Muscle of back (tissue), 11 donors: ENCODE results near the gene RFX5. TPM values are rescaled to one million over a fixed set of nuclear protein-coding genes. Genes with fewer than 3 reads are reported as not detected.
"Not testable (repeated sequence)": the region's sequence is repeated elsewhere in the genome, so short reads cannot be mapped to it uniquely, and the experiment has no call there.

Experiments
- DNase-seq, 3 donors: peaks; one replicate each; pipeline versions ENCODE4 v3.0.0 to v3.0.0-alpha.2; 2013
- polyA plus RNA-seq, 10 donors: library from polyadenylated mRNA; unstranded; fragments of 120-200 nt; gene quantifications; one replicate each; pipeline ENCODE4 v1.2.1, GENCODE V29; 2013; ENCODE audit not compliant: insufficient read length in 10 of 10

RFX5 gene
- polyA plus RNA-seq, 10 donors, result 18.7 to 28.0 (median 24.6) TPM

DNA sequence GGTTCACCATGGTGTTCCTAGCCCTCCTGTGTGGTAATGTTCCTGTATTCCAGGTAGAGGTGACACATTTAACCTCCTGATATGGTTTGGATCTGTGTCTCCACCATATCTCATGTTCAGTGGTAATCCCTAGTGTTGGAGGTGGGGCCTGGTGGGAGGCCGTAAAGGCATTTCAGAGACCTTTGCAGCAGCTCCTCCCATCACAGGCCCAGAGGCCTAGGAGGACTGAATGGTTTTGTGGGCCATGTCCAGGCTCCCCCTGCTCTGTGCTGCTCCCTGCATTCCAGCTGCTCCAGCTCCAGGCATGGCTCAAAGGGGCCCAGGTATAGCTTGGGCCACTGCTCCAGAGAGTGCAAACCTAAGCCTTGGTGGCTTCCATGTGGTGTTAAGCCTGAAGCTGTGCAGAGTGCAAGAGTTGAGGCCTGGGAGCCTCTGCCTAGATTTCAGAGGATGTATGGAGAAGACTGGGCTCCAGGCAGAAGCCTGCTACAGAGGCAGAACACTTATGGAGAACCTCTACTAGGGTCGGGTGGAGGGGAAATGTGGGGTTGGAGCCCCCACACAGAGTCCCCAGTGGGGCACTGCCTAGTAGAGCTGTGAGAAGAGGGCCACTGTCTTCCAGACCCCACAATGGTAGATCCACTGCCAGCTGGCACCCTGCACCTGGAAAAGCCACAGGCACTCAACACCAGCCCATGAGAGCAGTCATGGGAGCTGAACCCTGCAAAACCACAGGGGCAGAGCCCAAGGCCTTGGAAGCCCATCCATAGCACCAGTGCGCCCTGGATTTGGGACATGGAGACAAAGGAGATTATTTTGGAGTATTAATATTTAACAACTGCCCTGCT, 15.5 kb upstream of the RFX5 start:
- DNase-seq, result no peak

DNA sequence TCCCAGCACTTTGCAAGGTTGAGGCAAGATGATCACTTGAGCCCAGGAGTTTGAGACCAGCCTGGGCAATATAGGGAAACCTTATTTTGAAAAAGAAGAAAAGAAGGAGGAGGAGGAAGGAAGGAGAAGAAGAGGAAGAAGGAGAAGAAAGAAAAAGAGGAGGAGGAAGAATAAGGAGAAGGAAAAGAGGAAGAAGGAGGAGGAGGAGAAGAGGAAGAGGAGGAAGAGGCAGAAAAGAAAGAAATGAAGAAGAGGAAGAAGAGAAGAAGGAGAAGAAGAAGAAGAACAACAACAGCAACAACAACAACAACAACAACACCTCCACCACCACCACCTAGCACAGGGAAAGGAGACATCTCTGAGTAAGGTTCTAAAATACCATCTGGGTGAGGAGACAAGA, 14.8 kb upstream of the RFX5 start:
- no peak for DNase-seq

DNA sequence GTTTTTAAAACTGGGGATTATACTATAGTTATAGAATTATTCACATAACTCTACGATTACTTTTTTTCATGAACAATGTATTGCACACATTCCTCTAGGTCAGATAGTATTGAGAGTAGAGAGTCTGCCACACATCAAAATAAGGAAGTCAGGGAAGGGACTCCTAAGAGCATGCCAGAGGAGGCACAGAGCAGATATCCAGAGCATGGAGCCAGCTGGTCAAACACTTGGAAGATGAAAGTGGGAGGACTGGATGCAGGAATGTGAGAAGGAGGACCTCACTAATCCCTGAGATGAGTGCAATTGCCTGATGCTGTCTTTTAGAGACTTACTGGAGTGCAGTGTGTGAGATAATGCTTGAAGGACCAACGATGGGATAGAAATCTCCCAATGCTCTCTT, 9.6 kb upstream of the RFX5 start:
- no peak for DNase-seq

DNA sequence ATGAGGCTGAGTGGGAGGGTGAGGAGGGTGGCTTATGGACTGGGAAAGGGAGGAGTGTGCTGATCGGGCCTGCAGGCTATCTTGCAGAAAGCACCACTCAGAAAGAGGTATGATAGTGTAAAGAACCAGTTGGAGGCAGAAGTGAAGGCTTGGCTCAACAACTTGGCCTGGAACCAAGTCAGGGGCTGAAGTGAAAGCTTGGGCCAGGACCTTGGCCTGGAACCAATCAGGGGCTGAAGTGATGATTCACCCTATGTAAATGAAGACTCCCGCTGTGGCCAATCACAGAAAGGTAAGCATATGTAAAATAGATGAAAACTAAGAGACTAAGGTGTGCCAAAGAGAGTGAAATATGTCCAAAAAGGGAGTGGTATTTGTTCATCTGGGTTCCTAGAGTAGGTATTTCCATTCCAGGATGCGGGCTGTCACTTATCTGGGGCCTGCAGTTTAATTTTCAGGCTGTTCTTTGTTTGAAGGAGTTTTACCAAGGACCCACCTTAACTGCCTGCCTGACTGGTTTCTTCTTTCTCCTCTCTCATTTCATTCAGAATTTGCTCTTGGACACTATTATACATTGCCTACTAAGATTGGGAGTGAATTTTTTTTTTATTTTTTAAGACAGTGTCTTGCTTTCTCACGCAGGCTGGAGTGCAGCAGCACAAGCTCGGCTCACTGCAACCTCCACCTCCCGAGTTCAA, 5.1 kb upstream of the RFX5 start:
- no peak for DNase-seq

DNA sequence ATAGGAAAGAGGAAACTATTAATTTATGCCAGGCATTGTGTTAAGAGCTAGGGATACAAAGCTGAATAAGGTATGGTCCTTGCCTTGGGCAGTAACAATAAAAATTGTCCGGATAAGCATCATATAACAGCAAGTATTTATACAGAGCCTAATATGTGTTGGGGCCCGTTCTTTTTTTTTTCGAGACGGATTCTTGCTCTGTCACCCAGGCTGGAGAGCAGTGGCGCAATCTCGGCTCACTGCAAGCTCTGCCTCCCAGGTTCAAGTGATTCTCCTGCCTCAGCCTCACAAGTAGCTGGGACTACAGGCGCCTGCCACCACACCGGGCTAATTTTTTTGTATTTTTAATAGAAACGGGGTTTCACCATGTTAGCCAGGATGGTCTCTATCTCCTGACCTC, 3.3 kb upstream of the RFX5 start:
- not testable (repeated sequence) for DNase-seq

DNA sequence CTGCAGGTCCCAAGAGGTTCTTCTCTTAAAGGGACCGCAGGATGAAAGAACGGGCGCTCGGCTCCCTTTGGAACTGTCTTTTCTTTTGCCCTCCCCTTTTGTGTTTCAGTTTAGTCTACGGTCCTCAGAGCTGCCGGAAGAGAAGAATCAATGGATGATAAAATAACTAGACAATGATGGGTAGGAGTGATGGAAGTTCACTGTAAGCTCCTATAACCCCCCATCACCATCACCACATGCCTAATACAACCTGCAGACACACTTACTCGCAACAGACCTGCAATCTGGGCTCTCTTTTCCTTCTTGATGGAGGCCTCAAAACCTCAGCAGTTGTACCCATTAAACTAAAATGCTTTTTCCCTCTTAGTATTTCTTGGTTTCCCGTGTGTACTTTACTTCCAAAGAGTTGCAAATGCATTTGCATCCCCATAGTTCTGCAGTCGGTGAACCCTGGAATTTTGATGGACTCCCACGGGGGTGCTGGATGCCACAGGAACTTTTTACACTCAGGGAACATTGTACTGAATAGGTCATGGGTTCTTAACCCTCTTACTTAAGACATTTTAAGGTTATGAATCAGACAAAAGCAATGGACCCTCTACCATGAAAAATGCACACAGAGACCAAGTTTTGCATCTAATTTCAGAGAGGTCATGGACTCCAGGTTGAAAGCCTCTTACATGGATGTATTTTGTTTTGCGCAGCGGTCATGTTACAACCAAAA, 633 bp upstream of the RFX5 start:
- no peak for DNase-seq

DNA sequence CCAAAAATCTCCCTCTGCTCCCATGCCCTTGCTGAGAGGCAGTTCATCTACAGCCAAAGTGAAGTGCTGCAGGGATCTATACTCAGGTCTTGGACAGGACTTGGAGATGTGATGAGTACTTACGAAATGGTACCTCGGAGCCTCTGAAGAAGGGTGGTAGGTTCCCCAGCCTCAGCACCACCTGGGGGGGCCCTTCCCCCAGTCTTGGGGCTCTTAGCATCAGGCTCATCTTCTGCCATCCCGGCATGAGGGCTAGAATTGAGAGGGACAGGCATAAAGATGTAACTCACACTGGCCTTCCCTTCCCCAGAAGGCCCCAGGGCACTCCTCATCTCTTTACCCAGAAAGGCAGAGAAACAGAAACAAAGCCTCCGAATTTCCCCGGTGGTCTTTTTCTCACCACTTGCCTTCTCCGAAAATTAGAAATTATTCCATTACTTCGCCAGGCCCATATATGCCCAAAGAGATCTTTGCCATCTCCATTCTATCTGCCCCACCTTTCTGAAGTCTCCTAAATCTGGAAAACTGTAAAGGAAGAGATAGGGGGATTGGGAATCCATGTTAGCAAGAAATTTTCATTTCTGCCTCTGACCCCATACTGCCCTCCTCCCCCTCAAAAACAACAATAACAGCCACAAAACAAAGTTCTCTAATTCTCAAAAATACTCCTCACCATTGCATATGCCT, 827 bp downstream of the RFX5 start:
- DNase-seq, result peak in 2 of 3 donors; percentile 25 to 45

DNA sequence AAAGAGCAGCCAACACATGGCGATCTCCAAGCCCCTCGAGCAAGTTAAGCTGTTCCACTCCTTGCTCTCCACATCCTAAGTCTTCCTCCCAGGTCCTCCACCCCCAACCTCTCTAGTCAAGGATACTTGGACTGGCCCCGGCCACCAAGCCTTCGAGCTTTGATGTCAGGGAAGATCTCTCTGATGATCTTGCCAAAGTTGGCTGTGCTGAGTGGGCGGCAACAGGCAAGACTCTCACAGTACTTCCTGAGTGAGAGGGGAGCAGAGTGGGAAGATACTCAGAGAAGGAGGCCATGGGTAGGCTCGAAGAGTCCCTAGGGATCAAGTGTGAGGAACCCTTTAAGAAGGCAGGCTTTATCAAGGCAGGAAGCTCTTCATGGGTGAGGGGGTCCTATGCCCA, 2.8 kb downstream of the RFX5 start:
- DNase-seq, result no peak

DNA sequence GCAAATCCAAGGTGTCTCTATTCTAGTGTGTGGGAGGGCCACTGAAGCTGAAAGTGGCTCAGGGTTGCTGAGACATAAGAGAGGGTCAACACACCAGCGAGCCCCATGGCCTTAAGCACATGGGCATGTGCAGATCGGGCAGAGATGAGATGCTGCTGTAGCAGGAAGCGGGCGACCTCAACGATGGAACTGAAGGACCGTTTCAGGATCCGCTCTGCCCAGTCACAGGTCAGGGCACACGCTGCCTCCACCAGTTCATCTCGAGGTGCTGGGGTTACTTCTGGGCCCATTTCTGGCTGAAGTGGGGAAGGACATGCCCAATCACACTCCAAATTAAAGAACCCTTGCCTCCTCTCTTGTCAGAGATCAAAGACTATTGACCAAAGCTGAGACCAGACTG, 3.5 kb downstream of the RFX5 start:
- DNase-seq, result no peak

DNA sequence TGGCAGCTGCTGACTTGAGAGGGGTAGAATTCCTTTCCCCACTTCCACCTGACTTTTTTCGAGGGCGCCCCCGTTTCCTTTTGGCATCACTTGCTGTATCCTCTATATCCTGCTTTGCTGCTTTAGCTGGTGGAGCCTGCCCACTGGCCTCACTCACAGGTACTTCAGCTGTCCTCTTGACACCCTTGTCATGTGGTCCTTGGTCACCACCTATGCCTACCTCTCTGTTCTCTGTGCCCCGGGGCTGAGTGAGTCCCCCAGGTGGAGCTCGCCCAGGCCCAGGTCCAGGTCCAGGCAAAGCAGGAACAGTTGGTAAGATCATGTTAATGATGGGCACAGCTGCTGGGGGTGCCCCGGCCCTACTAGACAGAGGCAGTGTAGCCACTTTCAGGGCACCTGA, 4.5 kb downstream of the RFX5 start:
- no peak for DNase-seq

DNA sequence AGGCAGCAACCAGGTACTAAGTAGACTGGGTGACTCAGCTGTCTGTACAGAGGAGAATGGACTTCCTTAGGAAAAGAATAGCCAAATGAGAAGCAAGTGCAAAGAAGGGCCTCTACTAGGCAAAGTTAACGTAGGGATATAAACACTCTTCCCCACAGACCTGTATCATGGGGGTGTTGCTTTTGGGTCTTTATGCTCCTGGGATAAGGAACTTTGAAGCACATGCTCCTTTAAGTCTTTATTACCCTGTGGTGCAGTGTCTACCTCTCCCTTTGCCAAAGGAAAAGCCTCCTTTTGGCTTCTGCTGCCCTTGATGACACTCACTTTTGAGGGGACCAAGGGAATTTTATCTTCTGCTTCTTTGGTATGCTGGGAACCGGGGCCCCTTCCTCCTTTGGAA, 5.0 kb downstream of the RFX5 start:
- DNase-seq, result no peak

DNA sequence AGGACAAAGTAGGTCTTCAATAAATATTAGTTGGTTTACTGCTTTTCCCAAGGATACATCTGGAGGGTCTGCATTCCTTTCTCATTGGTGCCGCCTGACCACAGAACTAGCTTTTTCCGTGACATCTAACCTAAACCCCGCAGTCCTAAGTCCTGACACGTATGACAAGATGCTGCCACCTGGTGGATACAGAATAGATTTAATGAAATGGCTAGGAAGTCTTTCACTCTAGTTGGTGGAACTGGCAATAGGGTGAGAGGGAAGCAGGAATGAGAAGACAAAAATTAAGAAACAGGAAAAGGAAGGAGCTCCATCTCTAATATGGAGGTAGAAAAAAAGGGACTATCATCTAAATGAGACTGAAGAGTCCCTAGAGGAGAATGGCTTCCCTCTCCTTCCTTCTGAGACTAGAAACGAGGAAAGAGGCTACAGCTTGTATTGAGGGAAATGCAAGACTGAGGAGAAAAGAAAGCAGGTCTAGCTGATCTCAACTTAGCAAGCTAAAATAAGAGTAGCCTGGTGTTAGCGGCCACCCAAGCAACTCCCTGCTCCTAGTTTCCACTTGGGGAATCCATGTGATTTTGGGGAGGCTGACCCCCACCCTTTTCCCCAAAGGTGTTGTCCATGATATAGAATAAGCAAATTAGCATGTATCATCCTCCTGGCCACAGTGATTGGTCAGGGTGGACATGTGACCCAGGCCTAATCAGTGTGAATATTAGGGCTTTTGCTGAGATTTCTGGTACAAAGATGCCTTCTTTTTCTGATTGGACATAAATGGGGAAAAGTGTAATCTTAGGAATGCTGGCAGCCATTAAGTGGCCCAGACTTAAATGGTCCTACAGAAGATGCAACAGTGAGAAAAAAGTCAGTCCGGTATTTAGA, 5.9 kb downstream of the RFX5 start:
- peak; percentile 76 to 89 (median 78) for DNase-seq

DNA sequence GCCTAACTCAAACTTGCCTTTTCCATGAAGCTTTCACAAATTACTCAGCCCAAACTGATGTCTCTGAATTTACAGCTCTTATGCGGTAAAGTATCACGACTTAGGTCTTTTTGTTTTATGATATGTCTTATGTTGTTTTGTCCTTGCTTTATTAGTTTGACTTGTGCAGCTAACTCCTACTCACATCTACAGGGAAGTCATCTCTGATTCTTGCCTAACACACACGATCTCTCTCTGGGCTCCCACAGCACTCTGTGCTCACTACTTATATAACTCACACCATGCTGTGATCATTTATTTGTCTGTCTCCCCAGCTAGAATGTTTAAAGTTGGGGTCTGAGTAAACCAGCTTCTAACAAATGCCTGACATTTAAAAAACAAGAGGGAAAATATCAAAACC, 10.5 kb downstream of the RFX5 start:
- DNase-seq, result no peak

DNA sequence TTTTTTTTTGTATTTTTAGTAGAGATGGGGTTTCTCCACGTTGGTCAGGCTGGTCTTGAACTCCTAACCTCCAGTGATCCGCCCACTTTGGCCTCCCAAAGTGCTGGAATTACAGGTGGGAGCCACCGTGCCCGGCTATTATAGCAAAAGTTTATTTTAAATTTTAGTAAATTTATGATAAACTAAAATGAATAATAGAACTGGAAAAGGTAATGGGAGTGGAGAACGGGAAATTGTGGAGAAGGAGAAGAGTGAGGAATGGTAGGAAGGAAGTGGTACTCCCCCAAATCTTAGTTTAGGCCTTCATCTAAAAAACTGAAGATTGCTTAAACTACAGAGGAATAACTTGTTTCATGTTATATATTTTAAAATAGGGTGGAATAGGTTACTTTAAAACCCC, 12.2 kb downstream of the RFX5 start:
- DNase-seq, result no peak

DNA sequence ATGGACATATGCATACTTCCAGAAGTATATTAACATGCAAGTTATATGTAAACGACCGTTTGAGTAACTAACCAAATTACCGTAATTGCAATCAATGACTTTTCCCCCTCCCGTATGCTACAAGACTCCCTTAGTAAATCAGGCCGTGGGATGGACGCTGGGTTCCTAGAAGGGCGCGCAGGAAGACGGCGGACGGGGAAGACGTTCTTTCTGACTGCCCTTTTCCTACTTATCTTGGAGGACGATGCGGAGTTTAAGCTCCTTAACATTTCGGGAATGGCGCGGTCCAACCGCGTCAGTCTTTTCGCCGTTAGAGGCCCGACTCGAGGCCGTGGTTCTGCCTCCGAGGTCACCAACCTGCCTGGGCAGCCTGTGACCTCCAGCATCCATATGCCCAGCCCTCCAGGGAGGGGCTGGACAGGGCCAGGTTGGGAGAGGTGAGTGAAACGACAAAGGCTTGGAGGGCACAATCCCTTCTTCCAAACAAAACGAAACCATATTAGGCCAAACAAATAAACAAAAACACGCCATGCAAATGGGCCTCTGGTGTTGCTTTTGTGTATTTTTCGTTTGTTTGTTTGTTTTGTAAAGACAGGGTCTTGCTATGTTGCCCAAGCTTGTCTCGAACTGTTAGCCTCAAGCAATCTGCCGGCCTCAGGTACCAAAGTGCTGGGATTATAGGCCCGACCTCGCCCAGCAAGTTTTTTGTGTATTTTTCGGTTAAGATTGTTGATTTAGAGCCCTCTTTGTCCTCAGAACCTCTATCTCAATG, 19.0 kb downstream of the RFX5 start:
- DNase-seq, result no peak

DNA sequence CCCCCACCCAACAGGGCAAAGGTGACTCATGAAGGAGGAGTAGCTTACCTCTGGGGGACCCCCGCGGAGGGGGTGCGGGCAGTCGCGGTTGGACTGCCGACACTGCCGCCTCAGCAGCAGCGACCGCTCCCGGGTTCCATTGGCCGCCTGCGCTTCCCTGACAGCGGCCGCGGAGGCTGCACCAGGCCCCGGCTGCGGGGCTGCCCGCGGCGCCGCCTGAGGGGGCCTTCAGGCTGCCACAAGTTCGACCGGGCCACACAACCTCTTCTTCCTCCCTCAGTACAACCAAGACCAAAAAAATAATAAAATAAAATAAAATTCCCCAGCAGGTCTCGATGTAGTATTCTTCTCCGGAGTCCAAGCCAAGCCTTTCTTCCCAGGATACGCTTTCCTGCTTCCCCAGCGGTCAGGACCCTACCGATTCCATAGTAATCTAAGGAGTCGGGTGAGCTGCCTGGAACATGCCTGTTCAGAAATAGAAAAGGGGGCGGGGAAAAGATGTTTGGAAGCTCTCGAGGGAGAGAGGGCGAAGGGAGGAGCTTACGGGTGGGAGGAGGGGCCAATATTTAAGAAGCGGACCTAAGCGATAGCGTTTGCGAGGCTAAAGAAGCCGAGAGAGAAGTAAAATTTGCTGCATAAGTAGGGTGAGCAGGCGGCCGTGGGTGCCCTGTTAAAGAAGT, 19.7 kb downstream of the RFX5 start, which contains the start of gene PI4KB:
PI4KB (minus strand) TSS at position 194 of the 680 bp plus-strand sequence. CDS start 10,935 bp downstream, outside the sequence.
- peak; percentile 97 to 98 (median 98) for DNase-seq

DNA sequence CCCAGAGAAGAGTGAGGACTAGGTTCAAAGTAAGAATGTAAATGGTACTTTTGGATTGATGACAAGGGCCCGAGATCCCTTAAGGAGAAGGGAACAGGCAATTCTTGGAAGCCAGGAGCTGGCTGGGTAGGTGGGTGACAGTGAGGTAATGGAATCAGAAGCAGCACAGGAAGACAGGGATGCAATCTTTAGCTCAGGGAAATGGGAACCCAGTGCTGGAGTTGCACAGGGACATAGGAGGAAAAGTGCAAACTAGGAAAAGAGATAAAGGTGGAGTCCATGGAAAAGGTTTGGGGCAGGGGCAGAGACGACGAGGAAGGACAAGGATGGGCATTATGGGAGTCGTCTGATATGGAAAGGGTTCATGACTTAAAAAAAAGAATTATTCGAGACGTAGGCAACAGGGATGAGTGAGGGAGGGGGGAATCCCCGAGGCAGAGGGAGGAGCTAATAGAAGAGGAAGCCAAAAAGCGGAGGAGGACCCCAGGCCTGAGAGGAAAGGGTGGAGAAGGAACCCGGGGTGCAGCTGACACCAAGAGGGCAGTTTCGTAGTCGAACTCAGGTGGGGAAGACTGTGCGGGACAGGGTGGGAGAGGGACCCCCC, 20.3 kb downstream of the RFX5 start:
- DNase-seq, result peak; percentile 48 to 83 (median 72)

DNA sequence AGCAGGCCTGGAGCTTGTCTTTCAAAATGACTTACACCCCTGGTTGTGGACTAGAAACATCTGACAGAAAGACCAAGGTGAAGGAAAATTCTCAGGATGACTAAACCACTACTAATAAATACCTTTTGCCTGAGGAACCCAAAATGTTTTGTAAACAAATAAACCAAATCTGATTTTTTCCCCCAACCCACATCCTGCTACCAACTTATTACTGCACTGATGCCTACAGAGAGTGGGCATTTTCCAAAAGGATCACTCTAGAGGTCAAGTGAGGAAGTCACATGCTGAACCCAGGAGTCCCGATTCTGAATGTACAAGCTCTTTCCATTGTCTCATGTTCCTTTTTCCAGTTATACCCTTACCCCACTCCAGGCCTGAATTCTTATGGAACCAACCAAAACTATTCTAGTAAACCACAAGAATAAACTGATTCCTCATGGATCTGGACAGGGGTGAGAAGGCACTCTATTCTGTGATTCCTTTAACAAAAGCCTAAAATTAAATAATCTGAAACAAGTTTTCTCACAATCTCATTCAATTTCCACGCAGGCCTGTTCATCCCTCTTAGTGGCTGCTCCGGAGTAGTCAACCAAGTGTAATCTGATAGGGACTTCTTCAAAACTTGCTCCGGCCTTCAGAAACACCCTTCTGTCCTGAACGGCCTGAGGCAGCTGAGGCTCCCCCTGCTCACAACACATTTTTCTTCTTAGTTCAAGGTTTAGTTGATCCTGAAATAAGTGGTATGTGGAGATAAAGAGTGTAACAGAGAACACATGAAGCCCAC, 21.2 kb downstream of the RFX5 start:
- no peak for DNase-seq
